GM12875 (cell line): ENCODE results near the gene NDUFV2.
A peak's percentile ranks its signal among the peaks of the same experiment; 100 is the strongest.

Source experiments
- H3K4me3 ChIP-seq: one replicate; pipeline ENCODE4 v1.5.1; 2011; ENCODE audit warnings: low read depth, low read length, control low read depth
- TF ChIP-seq, protein P1 (sequence below): IDR thresholded peaks from 2 replicates; pipeline ENCODE4 v1.5.1; 2011; ENCODE audit warnings: low read depth, mild to moderate bottlenecking, control low read depth, inconsistent platforms, low read length, moderate library complexity, borderline replicate concordance; ENCODE audit not compliant: insufficient read depth

Gene NDUFV2

DNA sequence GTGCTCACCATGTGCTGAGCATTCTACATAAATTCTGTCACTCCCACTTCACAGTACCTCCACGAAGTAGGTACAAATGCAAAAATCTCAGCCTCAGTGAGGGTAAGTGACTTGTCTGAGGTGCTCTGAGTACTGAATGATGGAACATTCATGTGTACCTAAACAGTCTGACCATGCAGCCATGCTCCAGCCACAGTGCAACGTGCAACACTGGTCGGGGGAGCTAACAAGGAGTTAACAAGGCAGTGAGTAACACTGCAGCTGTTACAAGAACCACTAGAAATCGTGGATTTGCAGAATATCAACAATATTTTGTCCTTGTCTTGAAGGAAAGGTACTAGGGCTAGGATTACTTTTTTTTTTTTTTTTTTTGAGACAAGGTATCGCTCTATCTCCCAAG lies 36.6 kb upstream of the NDUFV2 start:
- TF ChIP-seq, protein P1, sequence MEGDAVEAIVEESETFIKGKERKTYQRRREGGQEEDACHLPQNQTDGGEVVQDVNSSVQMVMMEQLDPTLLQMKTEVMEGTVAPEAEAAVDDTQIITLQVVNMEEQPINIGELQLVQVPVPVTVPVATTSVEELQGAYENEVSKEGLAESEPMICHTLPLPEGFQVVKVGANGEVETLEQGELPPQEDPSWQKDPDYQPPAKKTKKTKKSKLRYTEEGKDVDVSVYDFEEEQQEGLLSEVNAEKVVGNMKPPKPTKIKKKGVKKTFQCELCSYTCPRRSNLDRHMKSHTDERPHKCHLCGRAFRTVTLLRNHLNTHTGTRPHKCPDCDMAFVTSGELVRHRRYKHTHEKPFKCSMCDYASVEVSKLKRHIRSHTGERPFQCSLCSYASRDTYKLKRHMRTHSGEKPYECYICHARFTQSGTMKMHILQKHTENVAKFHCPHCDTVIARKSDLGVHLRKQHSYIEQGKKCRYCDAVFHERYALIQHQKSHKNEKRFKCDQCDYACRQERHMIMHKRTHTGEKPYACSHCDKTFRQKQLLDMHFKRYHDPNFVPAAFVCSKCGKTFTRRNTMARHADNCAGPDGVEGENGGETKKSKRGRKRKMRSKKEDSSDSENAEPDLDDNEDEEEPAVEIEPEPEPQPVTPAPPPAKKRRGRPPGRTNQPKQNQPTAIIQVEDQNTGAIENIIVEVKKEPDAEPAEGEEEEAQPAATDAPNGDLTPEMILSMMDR = no peak

DNA sequence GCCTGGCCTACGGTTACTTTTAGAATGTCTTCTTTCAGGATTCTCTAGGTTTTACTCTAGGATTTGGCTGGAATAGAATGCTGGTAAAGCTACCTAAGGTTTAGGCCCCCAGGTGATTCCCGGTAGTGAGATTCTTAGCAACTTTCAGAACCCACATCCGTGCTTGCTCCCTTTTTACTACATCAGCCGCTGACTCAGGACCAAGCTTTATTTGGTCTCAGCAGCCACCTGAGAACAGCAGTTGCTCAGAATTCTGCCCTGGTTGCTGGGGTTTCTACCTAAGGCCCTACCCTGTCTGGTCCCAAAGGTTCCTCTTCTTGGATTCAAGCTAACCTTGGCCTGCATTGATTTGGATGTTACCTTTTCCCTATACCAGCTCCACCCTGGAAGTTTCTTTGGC lies 36.1 kb upstream of the NDUFV2 start:
- TF ChIP-seq, protein P1 = no peak
- no peak overlapping the region for H3K4me3 ChIP-seq

More for the DNA sequence above, 36.6 kb upstream of the NDUFV2 start:
- no peak overlapping the region for H3K4me3 ChIP-seq

DNA sequence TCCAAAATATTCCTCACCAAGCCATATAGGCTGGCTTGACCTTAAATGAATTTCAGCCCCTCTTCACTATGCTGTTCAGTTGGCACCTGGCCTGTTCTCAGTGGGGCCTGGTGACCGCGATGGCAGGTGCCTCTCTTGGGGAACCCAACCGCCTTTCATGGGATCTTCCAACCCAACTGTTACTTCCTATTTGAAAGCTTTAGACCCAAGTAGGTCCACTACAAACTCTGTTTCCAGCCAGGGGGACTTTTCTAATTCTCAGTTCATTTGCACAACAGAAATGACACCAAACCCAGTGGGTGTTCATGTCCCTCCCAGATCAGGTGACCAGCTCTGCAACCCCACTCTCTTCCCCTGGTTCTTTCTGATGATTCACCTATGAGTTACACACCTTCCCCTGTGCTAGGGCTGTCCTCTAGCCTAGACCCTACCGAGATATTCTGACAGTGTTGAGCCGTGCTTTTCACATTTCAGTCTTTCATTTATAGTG lies 35.6 kb upstream of the NDUFV2 start:
- H3K4me3 ChIP-seq = no peak overlapping the region

DNA sequence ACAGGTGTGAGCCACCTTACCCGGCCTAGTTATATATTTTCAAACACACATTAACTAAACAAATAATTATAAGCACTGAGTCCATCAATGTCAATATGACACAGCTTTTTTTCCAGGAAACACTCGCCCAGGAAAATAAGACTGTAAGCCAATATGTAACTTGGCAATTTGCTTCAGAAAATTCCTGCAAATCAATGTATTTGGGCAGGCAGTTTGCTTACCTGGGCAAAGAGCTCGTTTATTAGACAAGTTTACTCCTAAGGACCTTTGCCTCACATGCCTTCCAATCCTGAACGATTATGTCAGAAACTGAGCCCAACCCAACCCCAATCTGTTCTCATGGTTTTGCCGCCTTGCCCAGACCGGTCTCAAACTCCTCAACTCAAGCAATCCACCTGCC lies 34.7 kb upstream of the NDUFV2 start:
- TF ChIP-seq, protein P1 = no peak
- no peak overlapping the region for H3K4me3 ChIP-seq

More for the DNA sequence above, 35.6 kb upstream of the NDUFV2 start:
- TF ChIP-seq, protein P1 = no peak

DNA sequence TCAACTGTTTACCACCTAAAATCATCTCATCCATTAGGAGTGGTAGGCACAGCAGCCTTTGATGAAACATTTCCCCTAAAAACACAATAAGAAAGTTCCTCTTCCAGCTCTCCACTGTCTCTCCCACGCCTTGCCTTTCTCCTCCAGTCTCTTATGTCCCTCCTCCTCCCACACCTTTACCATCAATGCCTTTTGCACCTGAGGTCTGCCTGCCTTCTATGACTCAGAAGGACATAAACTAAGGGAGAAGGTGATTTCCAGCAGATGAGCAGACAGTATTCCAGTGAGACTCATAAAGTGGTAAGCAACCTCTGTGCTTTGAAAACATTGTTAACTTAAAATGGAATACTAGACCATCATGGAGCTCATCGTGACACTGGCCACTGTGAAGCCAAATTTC lies 34.2 kb upstream of the NDUFV2 start:
- H3K4me3 ChIP-seq = no peak overlapping the region
- TF ChIP-seq, protein P1 = no peak

DNA sequence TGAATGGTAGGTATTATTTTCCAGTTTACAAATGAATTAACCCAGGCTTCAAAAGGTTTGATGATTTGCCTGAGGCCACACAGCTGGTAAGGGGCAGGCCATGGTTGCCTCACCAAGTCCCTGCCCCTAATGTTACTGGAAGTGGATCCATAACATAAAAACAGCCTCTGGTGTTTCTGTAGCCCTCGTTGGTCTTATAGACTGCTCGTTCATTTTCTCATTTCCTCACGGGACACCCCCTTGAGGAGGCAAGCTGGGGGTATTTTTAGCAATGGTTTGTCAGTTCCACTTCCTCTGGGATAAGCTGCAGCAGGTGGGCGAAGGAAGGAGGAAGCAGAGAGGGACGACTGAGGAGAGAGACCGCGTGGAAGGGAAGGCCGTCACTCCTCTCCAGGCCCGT lies 32.9 kb upstream of the NDUFV2 start:
- TF ChIP-seq, protein P1 = no peak
- peak overlapping the region; percentile 27 for H3K4me3 ChIP-seq

DNA sequence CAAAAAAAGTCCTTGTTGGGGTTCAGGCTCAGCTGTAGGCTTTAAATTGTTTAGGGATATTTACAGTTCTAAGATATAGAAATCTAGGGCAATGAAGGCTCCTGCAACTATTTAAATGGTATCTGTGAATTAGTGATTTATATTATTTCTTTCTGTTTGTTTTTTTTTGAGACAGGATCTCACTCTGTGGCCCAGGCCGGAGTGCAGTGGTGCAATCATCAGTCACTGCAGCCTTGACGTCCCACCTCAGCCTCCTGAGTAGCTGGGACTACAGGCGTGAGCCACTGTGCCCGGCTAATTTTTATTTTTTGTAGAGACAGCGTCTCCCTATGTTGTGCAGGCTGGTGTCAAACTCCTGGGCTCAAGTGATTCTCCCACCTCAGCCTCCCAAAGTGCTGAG lies 32.3 kb upstream of the NDUFV2 start:
- no peak overlapping the region for H3K4me3 ChIP-seq

More for the DNA sequence above, 32.3 kb upstream of the NDUFV2 start:
- TF ChIP-seq, protein P1 = no peak
